ENCODE measurements around the gene MCC.

The MCC gene

GRCh38 chr5:113240951-113241726, 247.1 kb downstream of the MCC start:
- no peak for DNase-seq

GRCh38 chr5:113240032-113240431, 248.2 kb downstream of the MCC start:
- DNase-seq: no peak

GRCh38 chr5:113237893-113238292, 250.4 kb downstream of the MCC start:
- DNase-seq: no peak

GRCh38 chr5:113236536-113237288, 251.5 kb downstream of the MCC start:
- no peak for DNase-seq

GRCh38 chr5:113235884-113236283, 252.4 kb downstream of the MCC start:
- no peak for DNase-seq

- DNase-seq: no peak
Measured at GRCh38 chr5:113234546-113234945, 253.7 kb downstream of the MCC start.

- DNase-seq: no peak
Measured at GRCh38 chr5:113233606-113234005, 254.6 kb downstream of the MCC start.

GRCh38 chr5:113232667-113233066, 255.6 kb downstream of the MCC start:
- no peak for DNase-seq

GRCh38 chr5:113232221-113232620, 256.0 kb downstream of the MCC start:
- DNase-seq: no peak

GRCh38 chr5:113231653-113232000, 256.6 kb downstream of the MCC start:
- no peak for DNase-seq

GRCh38 chr5:113230711-113231652, 257.3 kb downstream of the MCC start:
- no peak for DNase-seq

- no peak for DNase-seq
Measured at GRCh38 chr5:113227798-113228197, 260.5 kb downstream of the MCC start.

- no peak for DNase-seq
Measured at GRCh38 chr5:113226116-113226736, 262.0 kb downstream of the MCC start.

GRCh38 chr5:113225259-113225658, 263.0 kb downstream of the MCC start:
- DNase-seq: no peak

GRCh38 chr5:113224605-113225065, 263.6 kb downstream of the MCC start:
- DNase-seq: no peak

GRCh38 chr5:113223831-113224604, 264.2 kb downstream of the MCC start:
- DNase-seq: no peak

- DNase-seq: no peak
Measured at GRCh38 chr5:113223315-113223714, 264.9 kb downstream of the MCC start.

- DNase-seq: no peak
Measured at GRCh38 chr5:113221294-113222176, 266.7 kb downstream of the MCC start.

GRCh38 chr5:113219695-113220094, 268.6 kb downstream of the MCC start:
- DNase-seq: no peak

GRCh38 chr5:113218906-113219517, 269.2 kb downstream of the MCC start:
- no peak for DNase-seq
